Memory B cell (primary cell): ENCODE results near the gene ZNF148.

Source experiments
- ATAC-seq: fragments of 150-1000 bp; cut with Tn5 transposase; 2 replicates; pipeline ENCODE4 v1.10.0; 2021; ENCODE audit warnings: low read depth, mild to moderate bottlenecking, moderate library complexity
- DNase-seq, 2 donors: peaks; one replicate each; pipeline ENCODE4 v3.0.0; 2022; ENCODE audit warnings: low spot score in 2 of 2
- H3K27ac Mint-ChIP-seq: one replicate; pipeline ENCODE4 v1.8.0; 2022; ENCODE audit warnings: mild to moderate bottlenecking, moderate library complexity, mixed read lengths
- H3K27me3 Mint-ChIP-seq: one replicate; pipeline ENCODE4 v1.8.0; 2022; ENCODE audit warnings: mixed read lengths
- H3K36me3 Mint-ChIP-seq: one replicate; pipeline ENCODE4 v1.8.0; 2022; ENCODE audit warnings: mild to moderate bottlenecking, mixed read lengths
- H3K4me1 Mint-ChIP-seq: one replicate; pipeline ENCODE4 v1.8.0; 2022; ENCODE audit warnings: mixed read lengths
- H3K4me3 Mint-ChIP-seq: one replicate; pipeline ENCODE4 v1.8.0; 2022; ENCODE audit warnings: mild to moderate bottlenecking, moderate library complexity, mixed read lengths
- H3K9me3 Mint-ChIP-seq: one replicate; pipeline ENCODE4 v1.8.0; 2022; ENCODE audit warnings: mixed read lengths

The ZNF148 gene

GRCh38 chr3:125332504-125332903 is 42.6 kb downstream of the ZNF148 start:
- H3K9me3 Mint-ChIP-seq, result peaks cover 4% of the 10 kb centered on the region
- H3K4me3 Mint-ChIP-seq, result no peak overlapping the region
- no peaks in the 10 kb centered on the region for H3K27me3 Mint-ChIP-seq
- no peak overlapping the region for H3K27ac Mint-ChIP-seq
- H3K36me3 Mint-ChIP-seq, result peaks cover 19% of the 10 kb centered on the region
- DNase-seq (no peak), ATAC-seq (no peak)
- H3K4me1 Mint-ChIP-seq, result peaks cover 15% of the 10 kb centered on the region

- Mint-ChIP-seq H3K4me1 (peaks cover 10% of the 10 kb centered on the region), H3K27me3 (no peaks in the 10 kb centered on the region), H3K27ac (no peak overlapping the region), H3K9me3 (peaks cover 4% of the 10 kb centered on the region), H3K36me3 (peaks cover 22% of the 10 kb centered on the region), H3K4me3 (no peak overlapping the region)
- DNase-seq (no peak), ATAC-seq (no peak)
Measured at GRCh38 chr3:125331243-125331642, 43.9 kb downstream of the ZNF148 start.

GRCh38 chr3:125326957-125327356 is 48.2 kb downstream of the ZNF148 start:
- no peak overlapping the region for H3K4me3 Mint-ChIP-seq
- no peaks in the 10 kb centered on the region for H3K27me3 Mint-ChIP-seq
- H3K9me3 Mint-ChIP-seq, result peaks cover 6% of the 10 kb centered on the region
- no peaks in the 10 kb centered on the region for H3K4me1 Mint-ChIP-seq
- ATAC-seq, result no peak
- H3K36me3 Mint-ChIP-seq, result peaks cover 24% of the 10 kb centered on the region
- no peak for DNase-seq
- H3K27ac Mint-ChIP-seq, result no peak overlapping the region

- DNase-seq (no peak), ATAC-seq (no peak)
- H3K4me1 Mint-ChIP-seq, result no peaks in the 10 kb centered on the region
- no peak overlapping the region for H3K27ac Mint-ChIP-seq
- H3K9me3 Mint-ChIP-seq, result peaks cover 6% of the 10 kb centered on the region
- H3K36me3 Mint-ChIP-seq, result peaks cover 24% of the 10 kb centered on the region
- H3K4me3 Mint-ChIP-seq, result no peak overlapping the region
- H3K27me3 Mint-ChIP-seq, result no peaks in the 10 kb centered on the region
Measured at GRCh38 chr3:125325746-125326145, 49.4 kb downstream of the ZNF148 start.

GRCh38 chr3:125324341-125324740 is 50.8 kb downstream of the ZNF148 start:
- DNase-seq (no peak), ATAC-seq (no peak)
- H3K4me3 Mint-ChIP-seq, result no peak overlapping the region
- H3K4me1 Mint-ChIP-seq, result peaks cover 3% of the 10 kb centered on the region
- H3K27ac Mint-ChIP-seq, result no peak overlapping the region
- H3K9me3 Mint-ChIP-seq, result peaks cover 6% of the 10 kb centered on the region
- peaks cover 29% of the 10 kb centered on the region for H3K36me3 Mint-ChIP-seq
- no peaks in the 10 kb centered on the region for H3K27me3 Mint-ChIP-seq

- Mint-ChIP-seq H3K9me3 (peaks cover 6% of the 10 kb centered on the region), H3K4me3 (no peak overlapping the region), H3K27ac (no peak overlapping the region), H3K27me3 (no peaks in the 10 kb centered on the region), H3K36me3 (peaks cover 24% of the 10 kb centered on the region), H3K4me1 (peaks cover 3% of the 10 kb centered on the region)
- ATAC-seq (no peak), DNase-seq (no peak)
Measured at GRCh38 chr3:125322917-125323316, 52.2 kb downstream of the ZNF148 start.

- peaks cover 26% of the 10 kb centered on the region for H3K36me3 Mint-ChIP-seq
- DNase-seq (no peak), ATAC-seq (no peak)
- peaks cover 6% of the 10 kb centered on the region for H3K4me1 Mint-ChIP-seq
- peaks cover 6% of the 10 kb centered on the region for H3K9me3 Mint-ChIP-seq
- H3K27ac Mint-ChIP-seq, result no peak overlapping the region
- no peak overlapping the region for H3K4me3 Mint-ChIP-seq
- no peaks in the 10 kb centered on the region for H3K27me3 Mint-ChIP-seq
Measured at GRCh38 chr3:125322166-125322565, 53.0 kb downstream of the ZNF148 start.

GRCh38 chr3:125319765-125320164 is 55.4 kb downstream of the ZNF148 start:
- Mint-ChIP-seq H3K27ac (peak overlapping the region; percentile 43), H3K27me3 (no peaks in the 10 kb centered on the region), H3K9me3 (no peaks in the 10 kb centered on the region), H3K36me3 (peaks cover 24% of the 10 kb centered on the region), H3K4me1 (peaks cover 17% of the 10 kb centered on the region), H3K4me3 (no peak overlapping the region)
- ATAC-seq, result no peak
- DNase-seq, result no peak

- Mint-ChIP-seq H3K9me3 (no peaks in the 10 kb centered on the region), H3K4me3 (no peak overlapping the region), H3K27me3 (no peaks in the 10 kb centered on the region), H3K36me3 (peaks cover 27% of the 10 kb centered on the region), H3K4me1 (peaks cover 17% of the 10 kb centered on the region), H3K27ac (peak overlapping the region; percentile 4)
- DNase-seq, result no peak
- ATAC-seq, result no peak
Measured at GRCh38 chr3:125318871-125319270, 56.3 kb downstream of the ZNF148 start.

- DNase-seq (no peak), ATAC-seq (no peak)
- Mint-ChIP-seq H3K36me3 (peaks cover 27% of the 10 kb centered on the region), H3K9me3 (peaks cover 1% of the 10 kb centered on the region), H3K4me1 (peaks cover 18% of the 10 kb centered on the region), H3K27me3 (no peaks in the 10 kb centered on the region), H3K27ac (peak overlapping the region; percentile 4), H3K4me3 (no peak overlapping the region)
Measured at GRCh38 chr3:125318167-125318865, 56.8 kb downstream of the ZNF148 start.

GRCh38 chr3:125317761-125318160 is 57.4 kb downstream of the ZNF148 start:
- ATAC-seq (no peak), DNase-seq (no peak)
- no peak overlapping the region for H3K4me3 Mint-ChIP-seq
- H3K4me1 Mint-ChIP-seq, result peaks cover 20% of the 10 kb centered on the region
- H3K27ac Mint-ChIP-seq, result peak overlapping the region; percentile 4
- peaks cover 3% of the 10 kb centered on the region for H3K9me3 Mint-ChIP-seq
- H3K36me3 Mint-ChIP-seq, result peaks cover 29% of the 10 kb centered on the region
- H3K27me3 Mint-ChIP-seq, result no peaks in the 10 kb centered on the region

- H3K9me3 Mint-ChIP-seq, result peaks cover 3% of the 10 kb centered on the region
- H3K27ac Mint-ChIP-seq, result peak overlapping the region; percentile 56
- no peaks in the 10 kb centered on the region for H3K27me3 Mint-ChIP-seq
- H3K4me3 Mint-ChIP-seq, result no peak overlapping the region
- peaks cover 24% of the 10 kb centered on the region for H3K4me1 Mint-ChIP-seq
- ATAC-seq (no peak), DNase-seq (no peak)
- peaks cover 37% of the 10 kb centered on the region for H3K36me3 Mint-ChIP-seq
Measured at GRCh38 chr3:125316949-125317348, 58.2 kb downstream of the ZNF148 start.

- Mint-ChIP-seq H3K27me3 (no peaks in the 10 kb centered on the region), H3K9me3 (peaks cover 3% of the 10 kb centered on the region), H3K36me3 (peaks cover 40% of the 10 kb centered on the region), H3K4me3 (no peak overlapping the region), H3K27ac (peak overlapping the region; percentile 56), H3K4me1 (peaks cover 28% of the 10 kb centered on the region)
- ATAC-seq (no peak), DNase-seq (no peak)
Measured at GRCh38 chr3:125316246-125316645, 58.9 kb downstream of the ZNF148 start.

- H3K27ac Mint-ChIP-seq, result no peak overlapping the region
- peaks cover 39% of the 10 kb centered on the region for H3K4me1 Mint-ChIP-seq
- DNase-seq, result no peak
Measured at GRCh38 chr3:125313060-125313635, 62.0 kb downstream of the ZNF148 start.

GRCh38 chr3:125310623-125311081 is 64.5 kb downstream of the ZNF148 start:
- Mint-ChIP-seq H3K27ac (peak overlapping the region; percentile 79), H3K36me3 (peaks cover 46% of the 10 kb centered on the region), H3K27me3 (no peaks in the 10 kb centered on the region)

More at GRCh38 chr3:125313060-125313635, 62.0 kb downstream of the ZNF148 start:
- Mint-ChIP-seq H3K9me3 (peaks cover 3% of the 10 kb centered on the region), H3K4me3 (no peak overlapping the region), H3K36me3 (peaks cover 48% of the 10 kb centered on the region), H3K27me3 (no peaks in the 10 kb centered on the region)
- ATAC-seq, result no peak

More at GRCh38 chr3:125310623-125311081, 64.5 kb downstream of the ZNF148 start:
- Mint-ChIP-seq H3K9me3 (peaks cover 3% of the 10 kb centered on the region), H3K4me3 (peak overlapping the region; percentile 78), H3K4me1 (peaks cover 24% of the 10 kb centered on the region)
- DNase-seq, result no peak
- ATAC-seq, result peak; percentile 51
